Osteoblast (primary cell): ENCODE measurements around the gene ARHGDIB. TPM values are rescaled to one million over a fixed set of nuclear protein-coding genes. Genes with fewer than 3 reads are reported as not detected.
A peak's percentile ranks its signal among the peaks of the same experiment; 100 is the strongest.

Experiments used
- DNase-seq: peaks from one replicate; pipeline ENCODE4 v3.0.0; 2011; ENCODE audit warnings: low spot score, mixed read lengths; ENCODE audit not compliant: insufficient read length; ENCODE audit errors: missing footprints
- H2AFZ ChIP-seq: 2 replicates; pipeline ENCODE4 v1.6.0; 2011; ENCODE audit warnings: mild to moderate bottlenecking, low read length
- H3K27ac ChIP-seq: 2 replicates; pipeline ENCODE4 v1.5.1; 2011; ENCODE audit warnings: mild to moderate bottlenecking, low read depth, low read length, moderate library complexity
- H3K27me3 ChIP-seq: 2 replicates; pipeline ENCODE4 v1.6.0; 2012; ENCODE audit warnings: mild to moderate bottlenecking, control low read depth, inconsistent platforms, low read length, moderate library complexity; ENCODE audit not compliant: insufficient read depth
- H3K36me3 ChIP-seq: 2 replicates; pipeline ENCODE4 v1.5.1; 2011; ENCODE audit warnings: mild to moderate bottlenecking, low read length, control low read depth, moderate library complexity; ENCODE audit not compliant: insufficient read depth
- H3K4me1 ChIP-seq: 2 replicates; pipeline ENCODE4 v1.5.1; 2011; ENCODE audit warnings: mild to moderate bottlenecking, low read length, control low read depth, moderate library complexity; ENCODE audit not compliant: insufficient read depth
- H3K4me2 ChIP-seq: 2 replicates; pipeline ENCODE4 v1.6.0; 2011; ENCODE audit warnings: mild to moderate bottlenecking, low read length; ENCODE audit not compliant: insufficient read depth
- H3K4me3 ChIP-seq: fragments of 200-600 bp; sonication (generic); 3 replicates; pipeline ENCODE4 v1.5.1; 2012; ENCODE audit warnings: mild to moderate bottlenecking, low read length, inconsistent platforms; ENCODE audit not compliant: insufficient read depth
- H3K79me2 ChIP-seq: 2 replicates; pipeline ENCODE4 v1.6.0; 2012; ENCODE audit warnings: mild to moderate bottlenecking, low read length, control low read depth, inconsistent platforms; ENCODE audit not compliant: insufficient read depth
- H3K9me3 ChIP-seq: 2 replicates; pipeline ENCODE4 v1.5.1; 2011; ENCODE audit warnings: low read depth, low read length, control low read depth
- H4K20me1 ChIP-seq: 2 replicates; pipeline ENCODE4 v1.6.0; 2012; ENCODE audit warnings: mild to moderate bottlenecking, low read length, control low read depth; ENCODE audit not compliant: insufficient read depth
- total RNA-seq: library from RNA; depleted of rRNA; stranded (reverse); fragments of >200 nt; gene quantifications from 2 replicates; pipeline ENCODE4 v1.2.3, GENCODE V29; 2012
- TF ChIP-seq, protein P1 (sequence below): IDR thresholded peaks from 2 replicates; pipeline ENCODE4 v1.5.1; 2011; ENCODE audit warnings: mild to moderate bottlenecking, low read depth, low read length, moderate library complexity; ENCODE audit errors: extremely low read depth

Gene ARHGDIB
- total RNA-seq, 1 donor = 7.2 TPM

DNA sequence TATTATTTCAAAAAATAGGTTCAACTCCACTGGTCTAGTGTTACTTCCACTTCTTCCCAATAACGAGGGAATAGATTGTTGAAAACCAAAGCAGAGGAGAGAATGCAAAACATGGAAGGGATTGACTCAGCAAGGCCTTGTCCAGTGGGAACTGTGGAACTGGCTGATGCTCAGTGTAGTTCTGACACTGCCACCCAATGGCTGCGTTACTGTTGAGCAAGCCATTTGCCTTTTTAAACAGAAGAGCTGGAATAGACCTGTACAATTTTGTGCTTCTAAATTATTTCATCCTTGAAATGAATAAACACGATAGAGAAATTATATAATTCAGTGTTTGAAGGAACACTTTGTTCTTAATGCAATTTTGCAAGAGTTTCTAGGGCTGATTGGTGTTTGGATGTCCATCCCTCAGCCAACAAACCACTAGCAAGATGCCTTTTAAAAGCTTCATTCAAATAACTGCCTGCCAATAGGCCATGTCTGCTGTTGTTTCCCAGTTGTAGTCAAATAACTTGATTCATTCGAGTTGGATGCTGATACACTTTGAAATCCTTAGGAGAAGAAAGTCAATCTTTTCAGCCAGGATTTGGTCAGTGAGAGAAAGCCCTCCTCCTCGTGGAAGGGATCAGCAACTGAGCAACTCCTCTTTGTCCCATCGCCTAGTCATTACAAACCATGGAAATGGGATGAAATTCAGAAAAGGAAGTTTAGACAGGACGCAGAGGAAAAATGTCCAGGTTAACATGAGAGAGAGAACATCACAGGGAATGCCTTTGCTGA lies 68.5 kb downstream of the ARHGDIB start:
- H3K79me2 ChIP-seq = no peaks in the 10 kb centered on the region
- peaks cover 15% of the 10 kb centered on the region for H3K4me1 ChIP-seq
- no peak for DNase-seq
- no peaks in the 10 kb centered on the region for H4K20me1 ChIP-seq
- H2AFZ ChIP-seq = peak overlapping the region; percentile 16
- peaks cover 14% of the 10 kb centered on the region for H3K27me3 ChIP-seq
- H3K4me3 ChIP-seq = no peak overlapping the region
- H3K27ac ChIP-seq = no peak overlapping the region
- H3K4me2 ChIP-seq = peak overlapping the region; percentile 6
- no peaks in the 10 kb centered on the region for H3K9me3 ChIP-seq
- TF ChIP-seq, protein P1, sequence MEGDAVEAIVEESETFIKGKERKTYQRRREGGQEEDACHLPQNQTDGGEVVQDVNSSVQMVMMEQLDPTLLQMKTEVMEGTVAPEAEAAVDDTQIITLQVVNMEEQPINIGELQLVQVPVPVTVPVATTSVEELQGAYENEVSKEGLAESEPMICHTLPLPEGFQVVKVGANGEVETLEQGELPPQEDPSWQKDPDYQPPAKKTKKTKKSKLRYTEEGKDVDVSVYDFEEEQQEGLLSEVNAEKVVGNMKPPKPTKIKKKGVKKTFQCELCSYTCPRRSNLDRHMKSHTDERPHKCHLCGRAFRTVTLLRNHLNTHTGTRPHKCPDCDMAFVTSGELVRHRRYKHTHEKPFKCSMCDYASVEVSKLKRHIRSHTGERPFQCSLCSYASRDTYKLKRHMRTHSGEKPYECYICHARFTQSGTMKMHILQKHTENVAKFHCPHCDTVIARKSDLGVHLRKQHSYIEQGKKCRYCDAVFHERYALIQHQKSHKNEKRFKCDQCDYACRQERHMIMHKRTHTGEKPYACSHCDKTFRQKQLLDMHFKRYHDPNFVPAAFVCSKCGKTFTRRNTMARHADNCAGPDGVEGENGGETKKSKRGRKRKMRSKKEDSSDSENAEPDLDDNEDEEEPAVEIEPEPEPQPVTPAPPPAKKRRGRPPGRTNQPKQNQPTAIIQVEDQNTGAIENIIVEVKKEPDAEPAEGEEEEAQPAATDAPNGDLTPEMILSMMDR = peak; percentile 32
- no peaks in the 10 kb centered on the region for H3K36me3 ChIP-seq

Other genes with a start within 250 kb of the ARHGDIB start
- gene WBP11, start 158.1 kb downstream of the ARHGDIB start, total RNA-seq = 10.3 and 19.5 TPM in 2 replicates
- 0.59 and 0.72 TPM in 2 replicates for gene C12orf60, start 157.9 kb downstream of the ARHGDIB start, total RNA-seq
- under 0.01 TPM in 1 of 2 replicates, not detected in the other for gene SMCO3, start 147.4 kb downstream of the ARHGDIB start, total RNA-seq
- not detected in 2 replicates for gene ART4, start 118.1 kb downstream of the ARHGDIB start, total RNA-seq
- gene MGP, start 75.7 kb downstream of the ARHGDIB start, total RNA-seq = 8.0 and 16.8 TPM in 2 replicates
- not detected in 2 replicates for gene ERP27, start 23.1 kb downstream of the ARHGDIB start, total RNA-seq
- gene PDE6H, start 11.4 kb upstream of the ARHGDIB start, total RNA-seq = not detected in 2 replicates